GM18526 (cell line): ENCODE results near the gene COMMD7.

Experiments
- POLR2A ChIP-seq: IDR thresholded peaks from 3 replicates; pipeline ENCODE4 v1.6.1; 2011; ENCODE audit not compliant: insufficient read length; ENCODE audit errors: extremely low read depth

The COMMD7 gene

GRCh38 chr20:32670773-32671455 is 72.4 kb downstream of the COMMD7 start:
- TF ChIP-seq POLR2A: no peak

DNA sequence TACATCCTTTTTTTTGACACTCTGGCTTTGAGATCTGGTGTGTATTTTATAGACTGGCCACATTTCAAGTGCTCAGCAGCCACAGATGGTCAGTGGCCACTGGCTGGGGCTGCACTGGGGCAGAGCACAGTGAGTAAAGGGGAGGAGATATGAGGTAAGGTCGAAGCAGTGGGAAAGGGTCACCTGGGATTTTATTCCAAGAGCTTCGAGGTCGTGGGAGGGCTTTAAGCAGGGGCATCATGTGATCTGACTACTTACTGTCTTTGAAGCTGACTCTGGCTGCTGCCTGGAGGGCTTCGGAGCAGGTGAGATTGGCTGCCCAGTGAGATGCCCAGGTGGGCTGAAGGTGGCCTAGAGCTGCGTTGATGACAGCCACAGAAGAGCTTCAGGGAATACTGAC is 76.2 kb downstream of the COMMD7 start:
- TF ChIP-seq POLR2A: no peak

- TF ChIP-seq POLR2A: no peak
These were observed 78.5 kb downstream of the COMMD7 start for GRCh38 chr20:32664678-32665159.

DNA sequence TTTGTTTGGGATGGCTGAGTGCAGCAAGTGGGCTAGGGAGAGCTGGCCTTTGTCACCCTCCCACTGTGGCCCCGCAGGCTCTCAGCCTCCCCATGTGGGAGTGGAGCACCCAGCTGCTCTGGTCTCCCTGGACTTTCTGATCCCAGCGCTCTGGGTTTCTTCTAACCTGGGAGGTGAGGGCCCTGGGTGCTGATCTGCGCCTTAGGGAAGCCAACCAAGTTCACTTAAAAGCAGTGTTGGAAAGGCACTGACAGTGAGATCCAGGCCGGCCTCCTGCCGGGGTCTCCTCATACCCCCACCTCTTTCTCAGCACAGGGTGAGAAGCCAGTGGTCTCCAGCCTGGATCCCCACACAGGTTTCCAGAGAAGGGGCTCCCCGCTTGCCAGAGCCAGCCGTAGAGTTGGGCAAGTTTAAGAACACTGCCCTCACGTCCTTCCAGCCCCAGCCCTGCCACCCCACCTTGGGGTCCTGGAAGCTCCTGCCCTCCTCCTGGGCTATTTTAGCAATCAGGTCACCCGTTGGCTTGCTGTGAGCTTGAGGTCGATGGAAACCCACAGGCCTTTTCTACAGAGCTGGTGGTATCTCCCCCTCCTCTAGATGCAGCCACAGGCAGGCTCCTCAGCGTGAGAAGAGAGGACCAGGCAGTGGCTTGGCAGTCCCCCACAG is 79.1 kb downstream of the COMMD7 start:
- TF ChIP-seq POLR2A: no peak

DNA sequence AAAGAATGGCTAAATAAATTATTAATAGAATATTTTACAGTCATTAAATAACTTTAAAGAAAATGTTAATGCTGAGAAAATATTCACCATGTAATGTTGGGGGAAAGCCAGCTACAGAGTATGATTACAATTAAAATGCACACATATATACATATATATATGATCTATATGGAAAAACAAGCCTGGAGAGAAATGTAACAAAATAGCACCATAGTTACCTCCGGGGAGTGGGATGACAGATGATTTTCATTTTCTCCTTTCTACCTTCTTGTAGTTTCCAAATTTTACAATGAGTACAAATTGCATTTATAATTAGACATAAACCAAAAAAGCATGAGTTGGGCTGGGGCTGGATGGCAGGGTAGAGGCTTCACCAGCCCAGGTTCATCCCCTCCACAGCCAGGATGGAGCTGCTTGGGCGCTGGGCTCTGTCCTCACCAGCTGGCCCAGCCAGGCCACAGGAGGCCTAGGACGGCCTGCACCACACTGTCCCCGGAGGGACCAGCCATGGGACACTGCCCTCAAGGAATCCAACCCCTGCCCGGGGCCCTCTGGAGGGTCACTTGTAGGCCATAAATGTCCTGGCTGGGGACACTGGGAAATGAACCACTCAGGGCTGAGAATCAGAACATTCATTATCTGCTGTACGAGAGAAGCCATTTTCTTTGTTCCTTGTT is 79.8 kb downstream of the COMMD7 start:
- no peak for TF ChIP-seq POLR2A

DNA sequence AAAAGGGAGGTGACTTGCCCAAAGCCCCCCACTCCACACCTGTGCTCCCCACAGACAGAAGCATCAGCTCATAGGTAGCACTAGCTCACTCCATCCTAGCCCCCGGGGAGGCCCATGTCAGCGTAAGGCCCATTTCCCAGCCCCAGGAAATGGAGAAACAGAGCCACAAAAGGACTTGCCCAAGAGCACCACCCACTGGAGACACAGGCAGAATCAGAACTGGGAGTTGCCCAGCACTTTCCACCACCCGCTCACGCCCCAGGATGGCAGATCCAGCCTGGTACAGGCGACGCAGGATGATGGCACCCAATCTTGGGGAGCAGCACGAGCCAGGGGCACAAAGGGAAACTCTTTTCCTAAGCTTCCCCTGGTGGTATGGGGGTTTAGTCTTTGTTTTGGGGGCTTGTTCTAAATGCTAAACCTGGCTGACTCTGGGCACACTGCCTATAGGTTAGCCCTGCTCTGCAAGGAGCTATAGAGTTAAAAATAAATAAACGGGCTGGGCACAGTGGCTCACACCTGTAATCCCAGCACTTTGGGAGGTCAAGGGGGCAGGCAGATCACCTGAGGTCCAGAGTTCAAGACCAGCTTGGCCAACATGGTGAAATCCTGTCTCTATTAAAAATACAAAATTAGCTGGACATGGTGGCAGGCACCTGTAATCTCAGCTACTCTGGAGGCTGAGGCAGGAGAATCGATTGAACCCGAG is 81.3 kb downstream of the COMMD7 start:
- no peak for TF ChIP-seq POLR2A

DNA sequence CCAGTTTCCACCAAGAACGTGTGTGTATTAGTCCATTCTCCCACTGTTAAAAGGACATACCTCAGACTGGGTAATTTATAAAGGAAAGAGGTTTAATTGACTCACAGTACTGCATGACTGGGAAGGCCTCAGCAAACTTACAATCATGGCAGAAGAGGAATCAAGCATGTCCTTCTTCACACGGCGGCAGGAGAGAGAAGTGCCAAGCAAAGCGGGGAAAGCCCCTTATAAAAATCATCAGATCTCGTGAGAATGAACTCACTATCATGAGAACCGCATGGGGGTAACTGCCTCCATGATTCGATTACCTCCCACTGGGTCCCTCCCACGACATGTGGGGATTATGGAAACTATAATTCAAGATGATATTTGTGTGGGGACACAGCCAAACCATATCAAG is 82.6 kb downstream of the COMMD7 start:
- no peak for TF ChIP-seq POLR2A

GRCh38 chr20:32656827-32657226 is 86.4 kb downstream of the COMMD7 start:
- TF ChIP-seq POLR2A: no peak

GRCh38 chr20:32655903-32656512 is 87.3 kb downstream of the COMMD7 start:
- TF ChIP-seq POLR2A: no peak

GRCh38 chr20:32652739-32653526 is 90.3 kb downstream of the COMMD7 start:
- no peak for TF ChIP-seq POLR2A
